Colonic mucosa (tissue), 4 donors: ENCODE measurements around the gene EFNA3. TPM values are rescaled to one million over a fixed set of nuclear protein-coding genes. Genes with fewer than 3 reads are reported as not detected.
A peak's percentile ranks its signal among the peaks of the same experiment; 100 is the strongest.

Experiments
- DNase-seq: peaks from one replicate; pipeline ENCODE4 v3.0.0-alpha.2; 2020
- H3K27ac ChIP-seq: fragments of 200-600 bp; one replicate; pipeline ENCODE4 v1.8.0; 2021
- H3K27me3 ChIP-seq: fragments of 200-600 bp; one replicate; pipeline ENCODE4 v1.8.0; 2021
- H3K36me3 ChIP-seq: fragments of 200-600 bp; one replicate; pipeline ENCODE4 v1.8.0; 2021
- H3K4me1 ChIP-seq: fragments of 200-600 bp; one replicate; pipeline ENCODE4 v1.8.0; 2021; ENCODE audit warnings: mild to moderate bottlenecking
- H3K4me3 ChIP-seq: fragments of 200-600 bp; one replicate; pipeline ENCODE4 v1.8.0; 2021
- H3K9ac ChIP-seq, 2 donors: one replicate each; pipeline ENCODE4 v1.7.0; 2013; ENCODE audit warnings: control low read depth in 2 of 2, low read depth in 2 of 2, low read length in 2 of 2
- H3K9me3 ChIP-seq: fragments of 200-600 bp; one replicate; pipeline ENCODE4 v1.8.0; 2021
- CTCF ChIP-seq: fragments of 200-600 bp; IDR thresholded peaks from one replicate; pipeline ENCODE4 v1.8.0; 2022; ENCODE audit warnings: antibody characterized with exemption, mild to moderate bottlenecking
- intact Hi-C: fragments of 100-400 bp; cut with DNase I; formaldehyde crosslinking; loops from one replicate; pipeline ENCODE4 v1.14.1; 2022
- total RNA-seq, 2 donors: library from RNA; stranded (reverse); fragmentation: NEBNext Ultra II Directional in 1 of 2; extraction: Animal tissue kit (Norgen Biotek cat#: 25700) in 1 of 2; gene quantifications; one replicate each; pipeline ENCODE4 v1.2.1, GENCODE V29; 2021
- donor health status: healthy.
- donor health status: DM: no; HTN: no; CAD: no.
- donor health status: DM: no; HTN: no; CAD: no.

Gene EFNA3
- total RNA-seq, 2 donors from 2014 or later: 12.7 to 21.4 TPM

GRCh38 chr1:155061381-155062150 is 17.1 kb upstream of the EFNA3 start:
- no peak overlapping the region for H3K4me3 ChIP-seq
- no peaks in the 10 kb centered on the region for H3K27me3 ChIP-seq
- no peak overlapping the region for H3K27ac ChIP-seq
- H3K9me3 ChIP-seq: no peaks in the 10 kb centered on the region
- peak; percentile 99 for TF ChIP-seq CTCF
- H3K9ac ChIP-seq: peak overlapping the region in 1 of 2 donors; percentile 33
- no peaks in the 10 kb centered on the region for H3K36me3 ChIP-seq
- H3K4me1 ChIP-seq: peaks cover 19% of the 10 kb centered on the region
- intact Hi-C loops: loop anchor here (5.0 kb wide), 1 partner anchor 154 kb away; no protein-coding TSS in a partner anchor
- DNase-seq: peak; percentile 95

- no peak for TF ChIP-seq CTCF
- peak; percentile 44 for DNase-seq
- Histone ChIP-seq H3K27ac (peak overlapping the region; percentile 88), H3K9me3 (no peaks in the 10 kb centered on the region), H3K4me3 (peak overlapping the region; percentile 90), H3K4me1 (peaks cover 19% of the 10 kb centered on the region), H3K36me3 (no peaks in the 10 kb centered on the region), H3K9ac (peak overlapping the region; percentile 33 to 44), H3K27me3 (no peaks in the 10 kb centered on the region)
- intact Hi-C loops: loop anchor here (5.0 kb wide), 1 partner anchor 155 kb away; no protein-coding TSS in a partner anchor
These were observed 16.4 kb upstream of the EFNA3 start for GRCh38 chr1:155062151-155062686.

- peak; percentile 89 for DNase-seq
- Histone ChIP-seq H3K27ac (peak overlapping the region; percentile 88), H3K9me3 (no peaks in the 10 kb centered on the region), H3K27me3 (no peaks in the 10 kb centered on the region), H3K9ac (peak overlapping the region; percentile 44 to 83), H3K4me3 (peak overlapping the region; percentile 90), H3K36me3 (no peaks in the 10 kb centered on the region), H3K4me1 (peaks cover 19% of the 10 kb centered on the region)
- peak; percentile 91 for TF ChIP-seq CTCF
- intact Hi-C loops: loop anchor here (1.0 to 5.0 kb wide), 2 partner anchors 21 to 156 kb away; no protein-coding TSS in a partner anchor
These were observed 15.8 kb upstream of the EFNA3 start for GRCh38 chr1:155062702-155063411.

- intact Hi-C loops: loop anchor here (1.0 to 5.0 kb wide), 2 partner anchors 21 to 156 kb away; no protein-coding TSS in a partner anchor
- no peaks in the 10 kb centered on the region for H3K27me3 ChIP-seq
- H3K9ac ChIP-seq: peak within 1 kb of the TSS; percentile 81 to 83
- peaks cover 19% of the 10 kb centered on the region for H3K4me1 ChIP-seq
- peak within 1 kb of the TSS; percentile 88 for H3K27ac ChIP-seq
- H3K4me3 ChIP-seq: peak within 1 kb of the TSS; percentile 90
- no peaks in the 10 kb centered on the region for H3K9me3 ChIP-seq
- TF ChIP-seq CTCF: no peak
- peak; percentile 95 for DNase-seq
- H3K36me3 ChIP-seq: no peaks in the 10 kb centered on the region
These were observed 15.0 kb upstream of the EFNA3 start, which contains the start of gene EFNA4 for GRCh38 chr1:155063550-155064110. Gene EFNA4, plus strand, starts transcription at chr1:155063740. Its CDS starts 84 bp downstream, at chr1:155063824.
